ENCODE data around the gene ADD2. TPM values are rescaled to one million over a fixed set of nuclear protein-coding genes. Genes with fewer than 3 reads are reported as not detected.
"Not testable (repeated sequence)": the region's sequence is repeated elsewhere in the genome, so short reads cannot be mapped to it uniquely, and the experiment has no call there.

The ADD2 gene
- total and polyA plus RNA-seq, 7 experiments from 2014 or later, result 1.8 to 18.8 (median 7.3) TPM

DNA sequence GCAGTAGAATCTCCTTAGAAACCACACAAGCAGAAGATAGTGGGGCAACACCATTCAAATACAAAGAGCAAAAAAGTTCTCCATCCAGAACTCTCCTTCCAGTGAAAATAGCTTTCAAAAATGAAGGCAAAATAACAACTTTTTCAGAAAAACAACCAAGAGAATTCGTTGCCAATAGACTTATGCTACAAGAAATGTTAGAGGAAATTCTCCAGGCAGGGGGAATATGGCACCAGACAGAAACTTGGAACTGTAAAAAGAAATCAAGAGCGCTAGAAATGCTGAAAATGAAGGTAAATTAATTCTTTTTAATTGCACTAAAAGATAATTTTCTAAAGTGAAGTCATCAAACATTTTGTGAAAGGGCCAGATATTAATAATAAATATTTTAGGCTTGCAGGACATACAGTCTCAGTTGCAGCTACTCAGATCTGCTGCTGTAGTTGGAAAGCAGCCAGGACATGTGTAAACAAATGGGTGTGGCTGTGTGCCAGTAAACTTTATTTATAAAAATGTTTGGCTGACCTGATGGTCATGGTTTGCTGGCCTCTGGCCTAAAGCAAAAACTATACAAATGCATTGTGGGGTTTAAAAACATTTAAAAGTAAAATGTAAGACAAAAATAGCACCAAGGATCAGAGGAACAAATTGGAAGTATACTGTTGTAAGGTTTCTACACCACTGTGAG lies 140.6 kb downstream of the ADD2 start:
- no peaks in the 10 kb centered on the region for H3K9me3 ChIP-seq (ENCODE audit: control insufficient read depth in 2 of 3, low read length in 3 of 3)
- CTCF ChIA-PET, result interaction anchor here (0.5 to 1.1 kb wide), 4 partner anchors 10 to 323 kb away, joined by 3 to 6 read pairs (median 4); no protein-coding TSS in a partner anchor
- no peaks in the 10 kb centered on the region for H3K9me3 Mint-ChIP-seq
- no peaks in the 10 kb centered on the region for H3K4me1 ChIP-seq (ENCODE audit: control insufficient read depth in 2 of 2, insufficient read depth in 2 of 2, low read length in 2 of 2)
- POLR2A ChIA-PET, result no interaction called here
- H3K27ac Mint-ChIP-seq, result no peak overlapping the region
- peaks cover 0 to 31% (median 0%) of the 10 kb centered on the region in 5 donors for H3K27me3 Mint-ChIP-seq
- H3K4me1 Mint-ChIP-seq, result peaks cover 0 to 2% (median 0%) of the 10 kb centered on the region in 7 donors
- ATAC-seq, result no peak
- DNase-seq, result no peak
- no peak overlapping the region for H3K27ac ChIP-seq (ENCODE audit: low read depth, low read length)
- intact Hi-C loops (cut with micrococcal nuclease), result no loop called here
- H3K4me3 ChIP-seq (ENCODE audit: low read length), result no peak overlapping the region
- H3K27me3 ChIP-seq (ENCODE audit: control insufficient read depth in 2 of 2, insufficient read depth in 2 of 2, low read length in 2 of 2), result no peaks in the 10 kb centered on the region
- no peak overlapping the region for H3K4me3 Mint-ChIP-seq
- H3K36me3 Mint-ChIP-seq, result no peaks in the 10 kb centered on the region
- H3K36me3 ChIP-seq (ENCODE audit: control insufficient read depth in 2 of 3, insufficient read depth in 3 of 3, low read length in 3 of 3), result no peaks in the 10 kb centered on the region

DNA sequence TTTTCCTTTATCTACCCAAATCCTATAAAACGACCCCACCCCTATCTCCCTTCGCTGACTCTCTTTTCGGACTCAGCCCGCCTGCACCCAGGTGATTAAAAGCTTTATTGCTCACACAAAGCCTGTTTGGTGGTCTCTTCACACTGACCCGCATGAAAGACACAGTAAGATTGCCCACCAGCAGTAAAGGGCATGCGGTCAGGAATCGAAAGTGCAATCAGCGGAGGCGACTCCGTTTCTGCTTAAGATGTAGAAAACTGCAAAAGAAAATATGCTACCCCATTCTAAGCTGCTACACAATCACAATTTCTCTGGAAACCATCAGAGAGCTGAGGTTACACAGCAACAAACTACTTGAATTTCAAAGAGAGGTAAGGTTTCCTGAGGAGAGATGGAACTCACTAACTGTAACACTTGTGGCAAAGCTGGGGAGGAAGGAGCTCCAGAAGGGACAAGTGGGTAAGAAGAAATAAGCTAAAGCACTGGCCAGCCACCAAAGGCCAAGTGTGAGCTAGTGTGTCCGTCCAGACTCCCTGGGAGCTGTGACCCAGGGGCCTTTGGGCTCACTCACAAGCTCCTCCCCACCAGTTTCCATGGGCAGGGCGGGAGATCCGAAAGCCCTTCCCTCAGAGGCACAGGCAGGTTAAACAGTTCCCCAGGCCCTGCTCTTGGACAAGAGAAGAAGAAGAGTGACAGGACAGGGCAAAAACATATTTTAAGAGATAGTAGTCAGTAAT lies 141.6 kb downstream of the ADD2 start:
- ChIA-PET CTCF (interaction anchor here (0.7 to 0.9 kb wide), 2 partner anchors 9 to 322 kb away, joined by 6 read pairs; no protein-coding TSS in a partner anchor), POLR2A (no interaction called here)
- H3K4me3 ChIP-seq (ENCODE audit: low read length), result no peak overlapping the region
- Mint-ChIP-seq H3K36me3 (no peaks in the 10 kb centered on the region), H3K27ac (no peak overlapping the region), H3K27me3 (peaks cover 0 to 30% (median 0%) of the 10 kb centered on the region in 5 donors), H3K9me3 (no peaks in the 10 kb centered on the region), H3K4me3 (peak overlapping the region in 1 of 10 donors; percentile 46), H3K4me1 (peaks cover 0 to 2% (median 0%) of the 10 kb centered on the region in 7 donors)
- H3K4me1 ChIP-seq (ENCODE audit: control insufficient read depth in 2 of 2, insufficient read depth in 2 of 2, low read length in 2 of 2), result no peaks in the 10 kb centered on the region
- no peak overlapping the region for H3K27ac ChIP-seq (ENCODE audit: low read depth, low read length)
- no peak for ATAC-seq
- H3K9me3 ChIP-seq (ENCODE audit: control insufficient read depth in 2 of 3, low read length in 3 of 3), result no peaks in the 10 kb centered on the region
- H3K36me3 ChIP-seq (ENCODE audit: control insufficient read depth in 2 of 3, insufficient read depth in 3 of 3, low read length in 3 of 3), result no peaks in the 10 kb centered on the region
- H3K27me3 ChIP-seq (ENCODE audit: control insufficient read depth in 2 of 2, insufficient read depth in 2 of 2, low read length in 2 of 2), result no peaks in the 10 kb centered on the region
- intact Hi-C loops (cut with micrococcal nuclease), result no loop called here
- no peak for DNase-seq

DNA sequence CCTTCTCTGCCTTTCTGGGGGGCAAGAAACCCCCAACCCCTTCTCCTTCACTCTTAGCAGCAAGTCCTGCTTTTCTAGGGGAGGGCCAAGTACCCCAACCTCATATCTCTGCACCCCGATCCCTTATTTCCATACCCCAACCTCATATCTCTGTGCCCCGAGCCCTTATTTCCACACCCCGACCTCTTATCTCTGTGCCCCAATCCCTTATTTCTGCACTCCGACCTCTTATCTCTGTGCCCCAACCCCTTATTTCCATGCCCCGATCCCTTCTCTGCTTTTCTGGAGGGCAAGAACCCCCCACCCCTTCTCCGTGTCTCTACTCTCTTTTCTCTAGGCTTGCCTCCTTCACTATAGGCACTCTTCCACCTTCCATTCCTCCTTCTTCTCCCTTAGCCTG lies 146.5 kb downstream of the ADD2 start:
- H3K36me3 ChIP-seq (ENCODE audit: control insufficient read depth in 2 of 3, insufficient read depth in 3 of 3, low read length in 3 of 3); H3K9me3 Mint-ChIP-seq; H3K27ac Mint-ChIP-seq; H3K4me3 Mint-ChIP-seq; H3K36me3 Mint-ChIP-seq; H3K27me3 ChIP-seq (ENCODE audit: control insufficient read depth in 2 of 2, insufficient read depth in 2 of 2, low read length in 2 of 2); H3K27ac ChIP-seq (ENCODE audit: low read depth, low read length); H3K4me3 ChIP-seq (ENCODE audit: low read length); ATAC-seq; H3K4me1 ChIP-seq (ENCODE audit: control insufficient read depth in 2 of 2, insufficient read depth in 2 of 2, low read length in 2 of 2); H3K9me3 ChIP-seq (ENCODE audit: control insufficient read depth in 2 of 3, low read length in 3 of 3); DNase-seq; intact Hi-C loops (cut with micrococcal nuclease); H3K4me1 Mint-ChIP-seq; CTCF ChIA-PET; POLR2A ChIA-PET: not testable (repeated sequence)
- H3K27me3 Mint-ChIP-seq, result peaks cover 0 to 19% (median 0%) of the 10 kb centered on the region in 5 donors

DNA sequence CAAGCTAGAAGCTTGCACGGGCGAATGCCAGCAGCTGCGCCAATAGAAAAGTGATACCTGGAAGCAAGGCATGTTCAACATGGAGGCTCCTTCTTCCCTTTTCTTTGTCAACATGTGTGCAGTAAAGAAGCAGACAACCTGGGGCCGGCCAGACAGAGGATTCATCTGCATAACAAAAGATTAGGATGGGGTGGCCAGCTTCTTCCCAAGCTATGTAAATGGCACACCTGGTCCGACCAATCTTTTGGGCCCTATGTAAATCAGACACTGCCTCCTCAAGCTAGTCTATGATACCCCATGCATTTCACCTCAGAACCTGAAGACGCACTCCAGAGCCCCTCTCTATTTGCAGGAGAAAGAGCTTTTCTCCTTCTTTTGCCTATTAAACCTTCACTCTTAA lies 148.0 kb downstream of the ADD2 start:
- POLR2A ChIA-PET, result interaction anchor here (1.3 kb wide), 1 partner anchor 16 kb away, joined by 4 read pairs; no protein-coding TSS in a partner anchor

DNA sequence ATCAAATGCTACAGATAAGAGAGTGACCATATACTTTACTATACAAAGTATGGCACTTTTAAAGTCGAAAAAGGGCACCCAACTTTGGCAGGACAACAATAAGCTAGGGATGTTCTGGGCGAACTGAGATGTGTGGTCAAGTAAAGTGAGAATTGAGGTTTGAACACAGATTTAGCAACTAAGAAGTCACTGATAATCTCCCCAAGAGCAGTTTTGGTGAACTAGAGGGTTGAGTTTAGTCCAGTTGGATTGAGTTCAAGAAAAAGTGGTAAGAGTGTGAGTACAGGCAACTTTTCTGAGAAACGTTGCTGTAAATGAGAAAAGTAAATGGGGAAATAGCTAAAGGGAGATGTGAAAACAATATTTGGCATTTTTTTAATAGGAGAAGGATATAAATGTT lies 148.8 kb downstream of the ADD2 start:
- ATAC-seq (no peak), DNase-seq (no peak)
- peaks cover 0 to 2% (median 0%) of the 10 kb centered on the region in 7 donors for H3K4me1 Mint-ChIP-seq
- Histone ChIP-seq H3K9me3 (ENCODE audit: control insufficient read depth in 2 of 3, low read length in 3 of 3) (no peaks in the 10 kb centered on the region), H3K27me3 (ENCODE audit: control insufficient read depth in 2 of 2, insufficient read depth in 2 of 2, low read length in 2 of 2) (no peaks in the 10 kb centered on the region), H3K4me1 (ENCODE audit: control insufficient read depth in 2 of 2, insufficient read depth in 2 of 2, low read length in 2 of 2) (no peaks in the 10 kb centered on the region), H3K36me3 (ENCODE audit: control insufficient read depth in 2 of 3, insufficient read depth in 3 of 3, low read length in 3 of 3) (no peaks in the 10 kb centered on the region), H3K4me3 (ENCODE audit: low read length) (no peak overlapping the region), H3K27ac (ENCODE audit: low read depth, low read length) (no peak overlapping the region)
- intact Hi-C loops (cut with micrococcal nuclease), result no loop called here
- ChIA-PET POLR2A (interaction anchor here (0.6 to 1.3 kb wide), 3 partner anchors 17 to 280 kb away, joined by 3 to 5 read pairs (median 4); no protein-coding TSS in a partner anchor), CTCF (interaction anchor here (0.6 to 6.8 kb wide), 10 partner anchors 9 to 315 kb away, joined by 3 to 91 read pairs (median 11); partner anchors contain the start of gene TGFA)
- no peak overlapping the region for H3K27ac Mint-ChIP-seq
- H3K4me3 Mint-ChIP-seq, result no peak overlapping the region
- no peaks in the 10 kb centered on the region for H3K36me3 Mint-ChIP-seq
- H3K27me3 Mint-ChIP-seq, result peaks cover 0 to 21% (median 0%) of the 10 kb centered on the region in 5 donors
- no peaks in the 10 kb centered on the region for H3K9me3 Mint-ChIP-seq

More for the DNA sequence above, 148.0 kb downstream of the ADD2 start:
- CTCF ChIA-PET, result interaction anchor here (0.8 to 6.8 kb wide), 7 partner anchors 10 to 316 kb away, joined by 4 to 91 read pairs (median 9); no protein-coding TSS in a partner anchor
- no peak overlapping the region for H3K4me3 ChIP-seq (ENCODE audit: low read length)
- no peaks in the 10 kb centered on the region for H3K9me3 Mint-ChIP-seq
- intact Hi-C loops (cut with micrococcal nuclease), result no loop called here
- H3K27ac Mint-ChIP-seq, result no peak overlapping the region
- H3K27me3 Mint-ChIP-seq, result peaks cover 0 to 19% (median 0%) of the 10 kb centered on the region in 5 donors
- H3K4me3 Mint-ChIP-seq, result no peak overlapping the region
- H3K36me3 ChIP-seq (ENCODE audit: control insufficient read depth in 2 of 3, insufficient read depth in 3 of 3, low read length in 3 of 3), result no peaks in the 10 kb centered on the region
- ATAC-seq, result no peak
- no peak overlapping the region for H3K27ac ChIP-seq (ENCODE audit: low read depth, low read length)
- H3K9me3 ChIP-seq (ENCODE audit: control insufficient read depth in 2 of 3, low read length in 3 of 3), result no peaks in the 10 kb centered on the region
- DNase-seq, result no peak
- H3K36me3 Mint-ChIP-seq, result no peaks in the 10 kb centered on the region
- H3K4me1 ChIP-seq (ENCODE audit: control insufficient read depth in 2 of 2, insufficient read depth in 2 of 2, low read length in 2 of 2), result no peaks in the 10 kb centered on the region
- no peaks in the 10 kb centered on the region for H3K27me3 ChIP-seq (ENCODE audit: control insufficient read depth in 2 of 2, insufficient read depth in 2 of 2, low read length in 2 of 2)
- peaks cover 0 to 2% (median 0%) of the 10 kb centered on the region in 7 donors for H3K4me1 Mint-ChIP-seq

DNA sequence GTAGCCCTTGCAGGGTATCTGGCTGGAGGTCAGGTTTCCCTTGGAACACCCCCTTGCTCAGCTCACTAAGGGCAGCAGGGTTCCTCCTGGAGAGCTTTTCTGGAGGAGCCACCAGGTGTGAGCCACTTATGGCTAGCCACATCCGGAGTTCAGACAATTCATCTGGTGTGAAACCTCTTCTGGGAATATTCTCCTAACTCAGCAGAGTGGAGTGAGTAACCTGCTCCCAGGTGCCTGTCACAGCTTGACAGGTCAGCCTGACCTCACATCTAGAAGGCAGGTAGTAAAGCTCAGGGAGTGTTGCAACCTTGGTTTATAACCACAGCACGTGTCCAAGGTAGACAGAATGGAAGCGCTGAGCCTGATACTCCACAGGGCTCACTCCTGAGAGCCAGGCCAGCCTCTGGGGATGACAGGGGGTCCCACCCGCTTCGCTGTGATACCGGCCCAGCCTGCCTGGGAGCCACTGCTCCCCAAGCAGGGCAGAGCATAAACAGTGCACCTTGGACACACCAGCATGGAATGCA lies 151.8 kb downstream of the ADD2 start:
- intact Hi-C loops (cut with micrococcal nuclease), result loop anchor here in 1 of 2 donors (2.0 kb wide), 1 partner anchor 61 kb away; no protein-coding TSS in a partner anchor
- DNase-seq (no peak), ATAC-seq (no peak)
- no peaks in the 10 kb centered on the region for H3K9me3 ChIP-seq (ENCODE audit: control insufficient read depth in 2 of 3, low read length in 3 of 3)
- H3K4me3 Mint-ChIP-seq, result no peak overlapping the region
- no peaks in the 10 kb centered on the region for H3K4me1 ChIP-seq (ENCODE audit: control insufficient read depth in 2 of 2, insufficient read depth in 2 of 2, low read length in 2 of 2)
- POLR2A ChIA-PET, result no interaction called here
- H3K27me3 ChIP-seq (ENCODE audit: control insufficient read depth in 2 of 2, insufficient read depth in 2 of 2, low read length in 2 of 2), result no peaks in the 10 kb centered on the region
- no peak overlapping the region for H3K27ac Mint-ChIP-seq
- CTCF ChIA-PET, result interaction anchor here (4.6 to 6.8 kb wide), 2 partner anchors 28 to 275 kb away, joined by 28 to 91 read pairs; no protein-coding TSS in a partner anchor
- no peak overlapping the region for H3K27ac ChIP-seq (ENCODE audit: low read depth, low read length)
- H3K36me3 Mint-ChIP-seq, result no peaks in the 10 kb centered on the region
- H3K27me3 Mint-ChIP-seq, result peaks cover 0 to 17% (median 0%) of the 10 kb centered on the region in 5 donors
- no peaks in the 10 kb centered on the region for H3K36me3 ChIP-seq (ENCODE audit: control insufficient read depth in 2 of 3, insufficient read depth in 3 of 3, low read length in 3 of 3)
- H3K4me1 Mint-ChIP-seq, result peaks cover 0 to 2% (median 0%) of the 10 kb centered on the region in 7 donors
- H3K9me3 Mint-ChIP-seq, result no peaks in the 10 kb centered on the region
- H3K4me3 ChIP-seq (ENCODE audit: low read length), result no peak overlapping the region
